CD4-positive, CD25-positive, alpha-beta regulatory T cell (primary cell): Measurements from ENCODE around the gene EYA2. TPM values are rescaled to one million over a fixed set of nuclear protein-coding genes. Genes with fewer than 3 reads are reported as not detected.
A peak's percentile ranks its signal among the peaks of the same experiment; 100 is the strongest.

Source experiments
- ATAC-seq, 2 donors: fragments of 150-1000 bp; cut with Tn5 transposase; one replicate each; pipeline ENCODE4 v1.10.0; 2021; ENCODE audit warnings: low read depth in 2 of 2, moderate number of reproducible peaks in 2 of 2, moderate library complexity in 1 of 2
- DNase-seq, 3 donors: peaks; one replicate each; pipeline versions ENCODE4 v3.0.0 to v3.0.0-alpha.2; 2012 to 2022; ENCODE audit warnings: mixed read lengths in 1 of 3
- H3K27ac ChIP-seq: one replicate; pipeline ENCODE4 v1.7.0; 2013; ENCODE audit warnings: mild to moderate bottlenecking, low read length; ENCODE audit not compliant: insufficient read depth, poor library complexity, severe bottlenecking
- H3K27me3 ChIP-seq: one replicate; pipeline ENCODE4 v1.7.0; 2013; ENCODE audit warnings: low read length; ENCODE audit not compliant: control insufficient read depth, insufficient read depth
- H3K36me3 ChIP-seq: one replicate; pipeline ENCODE4 v1.7.0; 2013; ENCODE audit warnings: mild to moderate bottlenecking, low read length, moderate library complexity; ENCODE audit not compliant: control insufficient read depth, insufficient read depth
- H3K4me1 ChIP-seq: 2 replicates; pipeline ENCODE4 v1.7.0; 2013; ENCODE audit warnings: mild to moderate bottlenecking, low read length; ENCODE audit not compliant: insufficient read depth, control insufficient read depth, poor library complexity, severe bottlenecking
- H3K4me3 ChIP-seq: one replicate; pipeline ENCODE4 v1.7.0; 2013; ENCODE audit warnings: low read depth, mild to moderate bottlenecking, low read length, moderate library complexity
- H3K9me3 ChIP-seq, 2 experiments: 1 replicate in 1 of 2; 2 replicates in 1 of 2; pipeline ENCODE4 v1.7.0; 2013; ENCODE audit warnings: low read length in 2 of 2, mild to moderate bottlenecking in 1 of 2, moderate library complexity in 1 of 2; ENCODE audit not compliant: control insufficient read depth in 2 of 2
- H3K27ac Mint-ChIP-seq, 3 donors: one replicate each; pipeline ENCODE4 v1.8.0; 2020 to 2022; ENCODE audit warnings: mild to moderate bottlenecking in 3 of 3, mixed read lengths in 3 of 3, moderate library complexity in 2 of 3
- H3K27me3 Mint-ChIP-seq: one replicate; pipeline ENCODE4 v1.8.0; 2022; ENCODE audit warnings: mild to moderate bottlenecking, mixed read lengths
- H3K36me3 Mint-ChIP-seq: one replicate; pipeline ENCODE4 v1.8.0; 2020; ENCODE audit warnings: mixed read lengths
- H3K4me1 Mint-ChIP-seq, 4 donors: one replicate each; pipeline ENCODE4 v1.8.0; 2020 to 2022; ENCODE audit warnings: mixed read lengths in 4 of 4, mild to moderate bottlenecking in 1 of 4
- H3K4me3 Mint-ChIP-seq, 4 donors: one replicate each; pipeline ENCODE4 v1.8.0; 2020 to 2022; ENCODE audit warnings: mild to moderate bottlenecking in 4 of 4, mixed read lengths in 4 of 4, moderate library complexity in 3 of 4
- H3K9me3 Mint-ChIP-seq, 7 donors: one replicate each; pipeline ENCODE4 v1.8.0; 2020 to 2022; ENCODE audit warnings: mixed read lengths in 7 of 7, mild to moderate bottlenecking in 3 of 7, moderate library complexity in 2 of 7
- polyA plus RNA-seq, 4 donors: library from polyadenylated mRNA; unstranded; fragments of 300-500 nt; fragmentation: Illumina TruSeq; gene quantifications; one replicate each; pipeline ENCODE4 v1.2.3, GENCODE V29; 2021
- total RNA-seq: library from RNA; stranded (reverse); gene quantifications from one replicate; pipeline ENCODE4 v1.2.3, GENCODE V29; 2022

The EYA2 gene
- total and polyA plus RNA-seq, 5 donors from 2014 or later: not detected

DNA sequence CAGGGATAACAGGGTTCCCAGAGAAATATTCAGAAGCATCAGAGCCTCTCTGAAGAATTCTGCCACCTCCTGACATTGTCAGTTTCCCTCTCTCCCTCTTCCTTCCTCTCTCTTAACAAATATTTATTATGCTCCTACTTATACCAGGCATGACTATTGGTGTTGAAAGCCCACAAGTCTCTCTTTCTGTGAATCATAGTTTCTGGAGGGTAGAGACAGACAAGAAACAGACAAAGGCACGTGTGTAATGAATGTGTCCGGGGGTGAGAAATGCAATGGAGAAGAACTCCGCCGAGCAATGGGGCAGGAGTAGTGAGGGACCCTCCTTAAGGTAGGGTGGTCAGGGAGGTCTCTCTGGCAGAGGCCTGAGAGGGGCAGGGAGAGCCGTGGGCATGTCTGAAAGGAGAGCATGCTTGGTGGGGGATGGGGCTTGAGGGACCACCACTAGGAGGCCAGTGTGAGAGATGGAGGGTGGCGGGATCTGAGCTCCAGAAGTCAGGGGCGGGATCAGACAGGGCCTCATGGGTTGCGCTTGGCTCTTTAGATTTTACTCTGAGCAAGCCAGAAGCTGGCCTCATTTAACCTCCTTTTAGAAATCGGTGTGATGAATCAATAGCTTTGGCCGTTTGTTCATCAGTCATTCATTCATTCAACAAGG lies 57.3 kb downstream of the EYA2 start:
- DNase-seq: no peak
- no peaks in the 10 kb centered on the region for H3K4me1 Mint-ChIP-seq
- peaks cover 0 to 5% (median 2%) of the 10 kb centered on the region in 7 donors for H3K9me3 Mint-ChIP-seq
- ATAC-seq: no peak
- Histone ChIP-seq H3K4me1 (no peaks in the 10 kb centered on the region), H3K4me3 (no peak overlapping the region), H3K9me3 (peaks cover 0 to 6% of the 10 kb centered on the region in 2 experiments), H3K27me3 (peaks cover 2% of the 10 kb centered on the region), H3K36me3 (no peaks in the 10 kb centered on the region), H3K27ac (no peak overlapping the region)
- peaks cover 4% of the 10 kb centered on the region for H3K27me3 Mint-ChIP-seq
- no peak overlapping the region for H3K27ac Mint-ChIP-seq
- H3K4me3 Mint-ChIP-seq: no peak overlapping the region
- no peaks in the 10 kb centered on the region for H3K36me3 Mint-ChIP-seq

DNA sequence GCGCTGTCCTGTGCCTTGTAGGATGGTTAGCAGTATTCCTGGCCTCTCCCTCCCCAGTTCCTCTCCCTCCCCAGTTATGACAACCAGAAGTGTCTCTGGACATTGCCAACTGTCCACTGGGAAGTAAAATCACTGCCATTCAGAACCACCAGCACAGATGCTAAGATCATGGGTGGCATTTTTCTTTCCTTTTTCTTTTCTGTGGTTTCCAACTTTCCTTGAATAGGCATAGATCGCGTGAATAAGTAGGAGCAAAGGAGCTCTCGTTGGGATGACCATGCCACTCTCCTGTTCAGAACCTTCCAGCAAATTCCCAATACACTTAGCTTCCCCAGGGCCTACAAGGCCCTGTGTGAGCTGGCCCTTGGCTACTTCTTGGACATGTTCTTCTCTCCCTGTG lies 59.0 kb downstream of the EYA2 start:
- no peak overlapping the region for H3K4me3 ChIP-seq
- H3K27me3 ChIP-seq: peaks cover 2% of the 10 kb centered on the region
- Mint-ChIP-seq H3K4me3 (no peak overlapping the region), H3K36me3 (no peaks in the 10 kb centered on the region), H3K9me3 (peaks cover 0 to 9% (median 4%) of the 10 kb centered on the region in 7 donors), H3K27me3 (peaks cover 4% of the 10 kb centered on the region), H3K27ac (no peak overlapping the region), H3K4me1 (no peaks in the 10 kb centered on the region)
- no peak for DNase-seq
- H3K27ac ChIP-seq: no peak overlapping the region
- no peaks in the 10 kb centered on the region for H3K4me1 ChIP-seq
- ATAC-seq: no peak
- H3K9me3 ChIP-seq: peaks cover 0 to 6% of the 10 kb centered on the region in 2 experiments
- H3K36me3 ChIP-seq: no peaks in the 10 kb centered on the region

DNA sequence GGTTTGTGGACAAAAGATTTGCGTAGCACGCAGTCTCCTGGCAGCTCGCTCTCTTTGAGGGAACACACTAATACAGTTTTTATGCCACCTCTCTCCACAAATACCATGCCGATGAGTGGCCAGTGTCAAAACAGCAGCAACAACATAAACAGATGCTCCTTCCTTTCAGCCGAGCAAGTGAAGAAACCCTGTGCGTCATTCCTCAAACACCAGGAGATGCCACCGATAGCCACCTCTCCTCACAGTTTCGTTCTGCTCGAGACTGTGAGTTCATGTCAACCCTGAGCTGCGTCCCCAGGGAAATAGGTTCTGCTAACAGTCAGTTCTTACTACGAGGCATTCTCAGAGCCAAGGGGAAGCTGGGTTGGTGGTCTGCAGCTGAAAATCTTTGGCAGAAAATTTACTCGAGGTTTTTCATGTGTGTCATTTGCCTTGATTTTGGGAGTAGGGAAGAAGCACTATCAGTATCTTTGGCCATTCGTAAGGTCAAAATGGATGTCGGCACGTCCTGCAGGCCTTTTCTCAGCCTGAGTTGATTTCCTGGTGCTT lies 59.9 kb downstream of the EYA2 start:
- H3K27ac Mint-ChIP-seq: no peak overlapping the region
- ATAC-seq (no peak), DNase-seq (no peak)
- no peaks in the 10 kb centered on the region for H3K4me1 ChIP-seq
- H3K4me3 Mint-ChIP-seq: no peak overlapping the region
- H3K9me3 ChIP-seq: peaks cover 0 to 6% of the 10 kb centered on the region in 2 experiments
- no peak overlapping the region for H3K4me3 ChIP-seq
- no peaks in the 10 kb centered on the region for H3K4me1 Mint-ChIP-seq
- peaks cover 2% of the 10 kb centered on the region for H3K27me3 ChIP-seq
- no peak overlapping the region for H3K27ac ChIP-seq
- peaks cover 4% of the 10 kb centered on the region for H3K27me3 Mint-ChIP-seq
- H3K36me3 ChIP-seq: no peaks in the 10 kb centered on the region
- H3K36me3 Mint-ChIP-seq: no peaks in the 10 kb centered on the region
- H3K9me3 Mint-ChIP-seq: peaks cover 0 to 9% (median 4%) of the 10 kb centered on the region in 7 donors

DNA sequence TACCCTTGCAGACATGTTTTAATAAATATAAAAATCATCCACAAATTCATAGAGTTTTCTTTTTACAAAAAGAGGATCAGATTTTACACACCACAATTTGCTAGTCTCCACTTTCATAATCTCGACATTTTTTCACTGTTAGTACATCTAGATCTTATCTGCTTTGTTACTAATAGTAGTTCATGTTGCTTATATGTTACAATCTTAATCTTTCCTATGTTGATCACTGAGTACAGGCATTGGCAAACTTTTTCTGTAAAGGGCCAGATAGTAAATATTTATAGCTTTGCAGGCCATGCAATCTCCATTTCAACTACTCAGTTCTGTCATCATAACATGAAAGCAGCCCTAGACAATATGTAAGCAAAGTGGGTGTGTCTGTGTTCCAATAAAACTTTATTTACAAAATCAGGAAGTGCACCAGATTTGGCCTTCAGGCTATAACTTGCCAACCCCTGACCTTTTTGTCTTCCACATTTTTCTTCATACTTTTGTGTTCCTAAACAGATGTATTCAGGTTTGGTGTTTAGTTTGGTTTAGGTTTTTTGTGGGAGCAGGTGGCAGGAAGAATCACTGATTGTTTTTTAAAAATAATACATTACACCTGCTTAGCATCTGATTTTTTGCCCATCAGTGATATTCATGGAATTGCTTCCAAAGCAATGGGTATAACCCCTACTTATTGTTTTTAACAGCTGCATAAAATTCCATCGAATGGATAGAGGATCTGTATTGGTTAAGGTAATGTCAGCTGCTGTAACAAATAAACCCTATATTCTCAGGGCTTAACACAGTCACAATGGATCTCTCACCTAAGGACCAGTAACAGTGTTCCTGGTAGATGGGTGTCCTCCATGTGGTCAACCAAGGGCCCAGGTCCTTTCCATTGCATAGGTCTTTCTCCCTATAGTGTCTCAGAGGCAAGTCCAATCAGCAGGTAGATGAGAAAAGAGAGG lies 61.2 kb downstream of the EYA2 start:
- Histone ChIP-seq H3K4me1 (no peaks in the 10 kb centered on the region), H3K36me3 (no peaks in the 10 kb centered on the region), H3K27ac (no peak overlapping the region), H3K9me3 (peaks cover 0 to 6% of the 10 kb centered on the region in 2 experiments), H3K4me3 (no peak overlapping the region), H3K27me3 (peaks cover 2% of the 10 kb centered on the region)
- Mint-ChIP-seq H3K27me3 (peaks cover 4% of the 10 kb centered on the region), H3K36me3 (no peaks in the 10 kb centered on the region), H3K27ac (no peak overlapping the region), H3K9me3 (peaks cover 0 to 10% (median 4%) of the 10 kb centered on the region in 7 donors), H3K4me1 (no peaks in the 10 kb centered on the region), H3K4me3 (no peak overlapping the region)
- ATAC-seq: no peak
- DNase-seq: no peak

DNA sequence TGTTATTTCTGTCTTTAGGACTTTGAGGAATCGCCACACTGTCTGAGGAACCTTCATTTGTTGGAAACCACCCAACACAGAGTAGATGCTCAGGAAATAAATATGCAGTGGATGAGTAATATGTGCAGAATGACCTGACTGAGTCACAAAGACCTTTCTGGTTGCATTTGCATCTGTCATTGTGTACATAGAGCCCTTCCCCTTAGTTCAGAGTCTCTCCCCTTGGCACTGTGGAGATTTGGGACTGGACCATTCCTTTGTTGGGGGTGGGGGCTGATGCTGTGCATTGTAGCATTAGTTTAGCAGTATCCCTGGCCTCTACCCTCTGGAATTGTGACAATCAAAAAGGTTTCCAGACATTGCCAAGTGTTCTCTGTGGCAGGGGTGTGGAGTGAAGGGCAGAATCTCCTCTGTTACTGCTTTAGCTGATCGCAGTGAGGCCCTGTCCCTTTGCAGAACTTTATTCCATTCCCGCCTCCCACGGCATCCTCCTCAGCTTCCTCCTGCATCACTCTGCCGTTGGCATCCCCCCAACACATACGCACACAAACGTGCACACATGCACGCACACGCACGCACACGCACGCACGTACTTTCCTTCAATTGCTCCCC lies 64.5 kb downstream of the EYA2 start:
- peaks cover 0 to 6% of the 10 kb centered on the region in 2 experiments for H3K9me3 ChIP-seq
- H3K4me3 Mint-ChIP-seq: no peak overlapping the region
- DNase-seq (no peak), ATAC-seq (no peak)
- H3K27ac Mint-ChIP-seq: no peak overlapping the region
- peaks cover 0 to 12% (median 4%) of the 10 kb centered on the region in 7 donors for H3K9me3 Mint-ChIP-seq
- no peaks in the 10 kb centered on the region for H3K4me1 Mint-ChIP-seq
- H3K36me3 ChIP-seq: no peaks in the 10 kb centered on the region
- H3K4me1 ChIP-seq: no peaks in the 10 kb centered on the region
- no peaks in the 10 kb centered on the region for H3K36me3 Mint-ChIP-seq
- H3K27me3 ChIP-seq: no peaks in the 10 kb centered on the region
- H3K4me3 ChIP-seq: no peak overlapping the region
- H3K27me3 Mint-ChIP-seq: peaks cover 4% of the 10 kb centered on the region
- no peak overlapping the region for H3K27ac ChIP-seq

DNA sequence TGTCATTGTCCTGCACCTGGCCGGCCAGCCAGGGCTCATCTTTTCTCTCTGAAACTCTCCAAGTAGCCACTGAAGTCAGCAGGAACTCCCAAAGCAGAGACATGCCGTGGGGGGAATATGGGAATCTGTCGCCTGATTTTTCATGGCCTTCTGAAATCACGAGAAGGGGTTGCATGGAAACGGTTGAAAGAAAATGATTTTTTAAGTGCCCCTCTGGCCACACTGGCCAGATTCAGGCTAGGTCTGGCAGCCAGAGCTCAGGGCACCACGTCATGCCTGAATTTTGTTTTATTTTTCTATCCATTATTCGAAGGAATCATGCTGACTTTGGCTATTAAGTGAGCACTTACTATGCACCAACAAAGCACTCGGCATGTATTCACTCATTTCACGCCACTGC lies 65.2 kb downstream of the EYA2 start:
- no peak for ATAC-seq
- H3K9me3 Mint-ChIP-seq: peaks cover 0 to 13% (median 4%) of the 10 kb centered on the region in 7 donors

DNA sequence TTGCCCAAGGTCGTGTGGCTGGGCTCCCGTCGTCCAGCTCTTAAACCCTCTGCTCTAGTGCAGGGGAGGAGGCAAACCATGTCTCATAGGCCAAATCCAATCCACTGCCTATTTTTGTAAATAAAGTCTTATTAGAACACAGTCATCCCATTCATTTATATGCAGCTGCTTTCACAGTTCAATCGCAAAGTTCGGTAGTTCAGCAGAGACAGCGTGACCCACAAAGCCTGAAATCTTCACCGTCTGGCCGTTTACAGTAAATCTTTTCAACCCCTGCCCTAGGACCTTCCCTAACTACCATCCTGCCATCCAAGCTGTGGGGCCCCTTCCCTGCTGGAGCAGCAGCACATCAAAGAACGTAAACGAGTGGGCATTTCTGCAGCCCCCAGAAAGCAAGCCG lies 65.9 kb downstream of the EYA2 start:
- H3K9me3 Mint-ChIP-seq: peaks cover 0 to 13% (median 3%) of the 10 kb centered on the region in 7 donors
- H3K4me3 Mint-ChIP-seq: no peak overlapping the region
- no peak overlapping the region for H3K4me3 ChIP-seq
- H3K36me3 Mint-ChIP-seq: no peaks in the 10 kb centered on the region
- DNase-seq: no peak
- peaks cover 0 to 6% of the 10 kb centered on the region in 2 experiments for H3K9me3 ChIP-seq
- no peaks in the 10 kb centered on the region for H3K27me3 ChIP-seq
- H3K27ac Mint-ChIP-seq: peak overlapping the region in 1 of 3 donors; percentile 18
- no peaks in the 10 kb centered on the region for H3K27me3 Mint-ChIP-seq
- ATAC-seq: no peak
- no peak overlapping the region for H3K27ac ChIP-seq
- no peaks in the 10 kb centered on the region for H3K4me1 Mint-ChIP-seq
- H3K36me3 ChIP-seq: no peaks in the 10 kb centered on the region
- no peaks in the 10 kb centered on the region for H3K4me1 ChIP-seq

More for the DNA sequence above, 65.2 kb downstream of the EYA2 start:
- no peak for DNase-seq
- Histone ChIP-seq H3K36me3 (no peaks in the 10 kb centered on the region), H3K4me1 (no peaks in the 10 kb centered on the region), H3K27ac (no peak overlapping the region), H3K4me3 (no peak overlapping the region), H3K9me3 (peaks cover 0 to 6% of the 10 kb centered on the region in 2 experiments), H3K27me3 (no peaks in the 10 kb centered on the region)
- Mint-ChIP-seq H3K4me3 (no peak overlapping the region), H3K4me1 (no peaks in the 10 kb centered on the region), H3K36me3 (no peaks in the 10 kb centered on the region), H3K27ac (no peak overlapping the region), H3K27me3 (peaks cover 2% of the 10 kb centered on the region)
